Smooth muscle cell (in vitro differentiated cells): ENCODE results near the gene CDC14B. TPM values are rescaled to one million over a fixed set of nuclear protein-coding genes. Genes with fewer than 3 reads are reported as not detected.

Experiments
- DNase-seq: peaks from one replicate; lab custom pipeline; 2025; ENCODE audit not compliant: unreplicated experiment; lab: John Stamatoyannopoulos, UW
- H2AFZ ChIP-seq: fragments of 200-600 bp; sonication (generic); 2 replicates; pipeline ENCODE4 v1.6.0; 2016; ENCODE audit warnings: antibody characterized with exemption, low read depth, mild to moderate bottlenecking
- H3F3A ChIP-seq: fragments of 200-600 bp; sonication (generic); 2 replicates; pipeline ENCODE4 v1.6.0; 2017; ENCODE audit warnings: antibody characterized with exemption, low read depth
- H3K27ac ChIP-seq: fragments of 200-600 bp; sonication (generic); 2 replicates; pipeline ENCODE4 v1.5.1; 2016; ENCODE audit warnings: low read depth, mild to moderate bottlenecking
- H3K27me3 ChIP-seq: fragments of 200-600 bp; sonication (generic); 2 replicates; pipeline ENCODE4 v1.6.1; 2016; ENCODE audit warnings: low read depth, mild to moderate bottlenecking
- H3K36me3 ChIP-seq: fragments of 200-600 bp; sonication (generic); 2 replicates; pipeline ENCODE4 v1.5.1; 2016; ENCODE audit warnings: low read depth
- H3K4me1 ChIP-seq: fragments of 200-600 bp; sonication (generic); 2 replicates; pipeline ENCODE4 v1.5.1; 2016; ENCODE audit warnings: low read depth
- H3K4me2 ChIP-seq: fragments of 200-600 bp; sonication (generic); 2 replicates; pipeline ENCODE4 v1.6.0; 2016; ENCODE audit warnings: mild to moderate bottlenecking
- H3K4me3 ChIP-seq: fragments of 200-600 bp; sonication (generic); 2 replicates; pipeline ENCODE4 v1.5.1; 2016; ENCODE audit warnings: mild to moderate bottlenecking
- H3K79me2 ChIP-seq: fragments of 200-600 bp; sonication (generic); 2 replicates; pipeline ENCODE4 v1.6.0; 2016; ENCODE audit warnings: low read depth, mild to moderate bottlenecking
- H3K9ac ChIP-seq: fragments of 200-600 bp; sonication (generic); 2 replicates; pipeline ENCODE4 v1.6.0; 2016; ENCODE audit warnings: low read depth
- H3K9me3 ChIP-seq: fragments of 200-600 bp; sonication (generic); replicated peaks from 2 replicates; pipeline ENCODE4 v1.5.1; 2016; ENCODE audit warnings: low read depth
- H4K20me1 ChIP-seq: fragments of 200-600 bp; sonication (generic); 2 replicates; pipeline ENCODE4 v1.6.0; 2016; ENCODE audit warnings: low read depth
- CTCF ChIP-seq: fragments of 200-600 bp; sonication (generic); IDR thresholded peaks from 2 replicates; pipeline ENCODE4 v1.5.1; 2017; ENCODE audit warnings: borderline replicate concordance, mild to moderate bottlenecking, antibody characterized with exemption; ENCODE audit not compliant: insufficient read depth, poor library complexity, severe bottlenecking
- WGBS: methylation state at CpG from one replicate; pipeline ENCODE4 v1.1.7; 2016; ENCODE audit warnings: low lambda C conversion rate; 5-methylcytosine and 5-hydroxymethylcytosine counted together
- polyA plus RNA-seq: library from polyadenylated mRNA; unstranded; fragments of >200 nt; fragmentation: Nextera tagmentation; extraction: Ambion mirVana; gene quantifications from 2 replicates; pipeline ENCODE4 v1.2.1, GENCODE V29; 2016
- total RNA-seq: library from RNA; depleted of rRNA; stranded (reverse); fragments of >200 nt; gene quantifications from 2 replicates; pipeline ENCODE4 v1.2.3, GENCODE V29; 2014

The CDC14B gene
- total and polyA plus RNA-seq, 2 experiments from 2014 or later: 5.7 to 16.0 TPM

GRCh38 chr9:96460882-96461281 lies 158.8 kb downstream of the CDC14B start:
- H3K27ac ChIP-seq: peak overlapping the region; percentile 24
- H3K36me3 ChIP-seq: no peaks in the 10 kb centered on the region
- H4K20me1 ChIP-seq: no peaks in the 10 kb centered on the region
- TF ChIP-seq CTCF: no peak
- no peak for DNase-seq
- H3K4me1 ChIP-seq: peaks cover 9% of the 10 kb centered on the region
- H3F3A ChIP-seq: no peaks in the 10 kb centered on the region
- H2AFZ ChIP-seq: no peak overlapping the region
- H3K79me2 ChIP-seq: peaks cover 3% of the 10 kb centered on the region
- peak overlapping the region; percentile 9 for H3K4me2 ChIP-seq
- no peak overlapping the region for H3K4me3 ChIP-seq
- H3K27me3 ChIP-seq: no peaks in the 10 kb centered on the region
- no peaks in the 10 kb centered on the region for H3K9me3 ChIP-seq
- no peak overlapping the region for H3K9ac ChIP-seq

- no peaks in the 10 kb centered on the region for H3K9me3 ChIP-seq
- no peak overlapping the region for H3K4me3 ChIP-seq
- H3K4me1 ChIP-seq: peaks cover 9% of the 10 kb centered on the region
- no peak for DNase-seq
- H3K27me3 ChIP-seq: no peaks in the 10 kb centered on the region
- WGBS: 90% methylated on average over 5 of the region's 5 CpGs
- no peaks in the 10 kb centered on the region for H4K20me1 ChIP-seq
- H2AFZ ChIP-seq: no peak overlapping the region
- H3K36me3 ChIP-seq: no peaks in the 10 kb centered on the region
- H3K27ac ChIP-seq: no peak overlapping the region
- H3F3A ChIP-seq: no peaks in the 10 kb centered on the region
- no peak overlapping the region for H3K9ac ChIP-seq
- no peak overlapping the region for H3K4me2 ChIP-seq
- no peak for TF ChIP-seq CTCF
- peaks cover 5% of the 10 kb centered on the region for H3K79me2 ChIP-seq
Observed at GRCh38 chr9:96460470-96460869, 159.2 kb downstream of the CDC14B start.

DNA sequence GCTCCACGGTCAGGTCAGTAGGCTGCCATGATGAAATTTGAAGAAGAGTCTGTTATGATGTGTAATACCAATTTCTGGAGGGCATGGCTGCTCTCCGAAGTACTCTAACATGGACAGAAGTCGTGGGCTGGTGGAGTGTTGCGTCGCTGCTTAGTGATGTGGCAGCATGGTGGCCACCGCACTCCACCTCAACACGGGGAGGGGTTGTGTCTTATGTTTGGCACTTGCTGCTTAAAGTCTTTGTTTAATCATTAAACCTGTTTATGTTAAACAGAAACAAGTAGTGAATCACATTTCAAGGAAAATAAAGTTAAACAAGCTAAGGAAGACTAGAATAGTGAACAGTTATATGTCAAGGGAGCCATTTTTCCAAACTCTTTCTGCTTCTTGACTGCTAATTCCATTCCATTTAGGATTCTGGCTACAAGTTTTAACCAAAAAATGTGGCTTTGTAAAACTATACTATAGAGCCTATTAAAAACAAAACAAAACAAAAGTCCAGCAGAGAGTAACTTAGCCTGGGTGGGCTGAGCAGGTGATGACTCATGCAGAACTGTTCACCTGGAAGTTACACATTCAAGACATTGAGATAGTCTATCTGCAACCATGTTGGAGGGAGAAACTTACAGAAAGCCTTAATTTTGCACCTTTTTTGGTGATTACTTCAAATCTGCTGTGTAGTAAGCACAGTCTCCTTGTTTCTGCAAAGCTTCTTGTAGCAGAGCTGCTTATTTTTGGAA lies 160.2 kb downstream of the CDC14B start:
- Histone ChIP-seq H4K20me1 (peaks cover 2% of the 10 kb centered on the region), H3K36me3 (no peaks in the 10 kb centered on the region), H2AFZ (no peak overlapping the region), H3K9me3 (no peaks in the 10 kb centered on the region), H3K4me1 (peaks cover 9% of the 10 kb centered on the region), H3K4me2 (no peak overlapping the region), H3F3A (no peaks in the 10 kb centered on the region), H3K27me3 (no peaks in the 10 kb centered on the region), H3K9ac (no peak overlapping the region), H3K79me2 (peaks cover 5% of the 10 kb centered on the region), H3K4me3 (no peak overlapping the region), H3K27ac (no peak overlapping the region)
- WGBS: 98% methylated on average over 7 of the region's 7 CpGs
- no peak for TF ChIP-seq CTCF
- DNase-seq: no peak

DNA sequence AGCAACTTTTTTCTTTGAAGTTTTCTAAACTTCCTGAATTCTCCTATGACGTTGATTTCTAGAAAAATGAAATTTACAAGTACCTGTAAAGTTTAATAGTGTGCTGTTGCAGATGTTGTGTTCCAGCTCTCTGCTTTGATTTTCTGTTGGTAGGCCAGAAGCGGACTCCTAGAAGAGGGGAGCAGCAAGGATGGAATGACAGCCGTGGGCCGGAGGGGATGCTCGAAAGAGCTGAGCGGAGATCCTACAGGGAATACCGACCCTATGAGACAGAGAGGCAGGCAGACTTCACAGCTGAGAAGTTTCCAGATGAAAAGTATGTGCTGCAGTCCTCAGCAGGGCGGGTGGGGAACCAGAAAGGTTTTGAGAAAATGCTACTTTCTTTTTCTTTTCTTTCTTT lies 161.4 kb downstream of the CDC14B start:
- Histone ChIP-seq H3F3A (no peaks in the 10 kb centered on the region), H3K4me2 (no peak overlapping the region), H3K27ac (no peak overlapping the region), H3K4me3 (no peak overlapping the region), H3K27me3 (no peaks in the 10 kb centered on the region), H2AFZ (no peak overlapping the region), H3K9ac (no peak overlapping the region), H3K4me1 (peaks cover 9% of the 10 kb centered on the region), H3K9me3 (no peaks in the 10 kb centered on the region), H3K36me3 (no peaks in the 10 kb centered on the region), H4K20me1 (peaks cover 10% of the 10 kb centered on the region), H3K79me2 (peaks cover 15% of the 10 kb centered on the region)
- DNase-seq: no peak
- 95% methylated on average over 8 of the region's 8 CpGs for WGBS
- no peak for TF ChIP-seq CTCF
